ENCODE measurements around the gene SUGCT. TPM values are rescaled to one million over a fixed set of nuclear protein-coding genes. Genes with fewer than 3 reads are reported as not detected.

The SUGCT gene
- total and polyA plus RNA-seq, 8 donors = 0.87 to 8.0 (median 2.9) TPM; not detected in 1

DNA sequence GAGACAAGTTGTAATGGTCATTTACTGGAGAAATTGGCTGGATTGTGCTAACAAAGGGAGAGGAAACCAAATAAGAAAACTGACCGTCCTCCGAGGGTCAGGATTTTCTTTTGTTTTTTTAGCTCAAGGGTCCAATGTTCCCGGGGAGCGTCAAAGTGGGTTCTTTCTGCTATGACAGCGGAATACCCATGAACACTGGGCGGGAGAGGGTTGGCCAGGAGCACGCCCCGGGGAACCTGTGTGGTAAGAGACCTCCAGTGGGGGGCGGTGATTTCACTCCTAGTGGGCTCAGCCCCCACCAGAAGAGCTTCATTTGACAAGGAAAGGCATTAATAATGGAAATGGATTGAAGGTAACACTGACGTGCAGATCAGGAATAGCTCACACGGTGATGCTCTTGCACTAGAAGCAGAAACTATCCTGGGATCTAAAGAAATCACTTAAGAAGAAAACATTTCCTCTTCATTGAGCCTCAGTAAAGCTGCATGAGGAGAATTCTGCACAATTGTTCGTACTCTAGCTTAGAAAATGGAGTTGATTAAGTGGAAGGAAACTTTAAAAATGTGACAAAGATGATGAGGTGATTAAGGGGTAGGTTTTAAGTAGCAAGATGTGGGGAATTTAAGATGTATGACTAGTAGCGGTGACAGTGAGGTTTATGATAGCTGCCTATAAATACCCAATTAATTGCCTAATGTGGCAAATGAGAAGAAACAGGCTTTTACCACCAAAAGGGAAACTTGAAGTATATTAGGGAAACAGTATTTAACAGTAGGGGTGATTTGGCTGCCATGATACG lies 627.2 kb downstream of the SUGCT start:
- no peak overlapping the region for H3K4me3 ChIP-seq
- no peak overlapping the region for H3K27ac ChIP-seq
- H3K4me1 ChIP-seq = peaks cover 0 to 15% (median 4%) of the 10 kb centered on the region in 4 donors
- TF ChIP-seq EP300 (IDR thresholded peaks at IDR 0.05) = no peak
- TF ChIP-seq POLR2A (IDR thresholded peaks at IDR 0.05) = no peak
- TF ChIP-seq, protein P1, sequence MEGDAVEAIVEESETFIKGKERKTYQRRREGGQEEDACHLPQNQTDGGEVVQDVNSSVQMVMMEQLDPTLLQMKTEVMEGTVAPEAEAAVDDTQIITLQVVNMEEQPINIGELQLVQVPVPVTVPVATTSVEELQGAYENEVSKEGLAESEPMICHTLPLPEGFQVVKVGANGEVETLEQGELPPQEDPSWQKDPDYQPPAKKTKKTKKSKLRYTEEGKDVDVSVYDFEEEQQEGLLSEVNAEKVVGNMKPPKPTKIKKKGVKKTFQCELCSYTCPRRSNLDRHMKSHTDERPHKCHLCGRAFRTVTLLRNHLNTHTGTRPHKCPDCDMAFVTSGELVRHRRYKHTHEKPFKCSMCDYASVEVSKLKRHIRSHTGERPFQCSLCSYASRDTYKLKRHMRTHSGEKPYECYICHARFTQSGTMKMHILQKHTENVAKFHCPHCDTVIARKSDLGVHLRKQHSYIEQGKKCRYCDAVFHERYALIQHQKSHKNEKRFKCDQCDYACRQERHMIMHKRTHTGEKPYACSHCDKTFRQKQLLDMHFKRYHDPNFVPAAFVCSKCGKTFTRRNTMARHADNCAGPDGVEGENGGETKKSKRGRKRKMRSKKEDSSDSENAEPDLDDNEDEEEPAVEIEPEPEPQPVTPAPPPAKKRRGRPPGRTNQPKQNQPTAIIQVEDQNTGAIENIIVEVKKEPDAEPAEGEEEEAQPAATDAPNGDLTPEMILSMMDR (IDR thresholded peaks at IDR 0.05) = no peak
- no peak for DNase-seq
- intact Hi-C loops (cut with DNase I; ENCODE audit: low total_unique reads) = no loop called here
- WGBS, 5 donors = 72 to 86% (median 80%) methylated on average over 14 of the region's 14 CpGs
- no peaks in the 10 kb centered on the region for H3K9me3 ChIP-seq
- H3K36me3 ChIP-seq = no peaks in the 10 kb centered on the region
- H3K27me3 ChIP-seq = no peaks in the 10 kb centered on the region

DNA sequence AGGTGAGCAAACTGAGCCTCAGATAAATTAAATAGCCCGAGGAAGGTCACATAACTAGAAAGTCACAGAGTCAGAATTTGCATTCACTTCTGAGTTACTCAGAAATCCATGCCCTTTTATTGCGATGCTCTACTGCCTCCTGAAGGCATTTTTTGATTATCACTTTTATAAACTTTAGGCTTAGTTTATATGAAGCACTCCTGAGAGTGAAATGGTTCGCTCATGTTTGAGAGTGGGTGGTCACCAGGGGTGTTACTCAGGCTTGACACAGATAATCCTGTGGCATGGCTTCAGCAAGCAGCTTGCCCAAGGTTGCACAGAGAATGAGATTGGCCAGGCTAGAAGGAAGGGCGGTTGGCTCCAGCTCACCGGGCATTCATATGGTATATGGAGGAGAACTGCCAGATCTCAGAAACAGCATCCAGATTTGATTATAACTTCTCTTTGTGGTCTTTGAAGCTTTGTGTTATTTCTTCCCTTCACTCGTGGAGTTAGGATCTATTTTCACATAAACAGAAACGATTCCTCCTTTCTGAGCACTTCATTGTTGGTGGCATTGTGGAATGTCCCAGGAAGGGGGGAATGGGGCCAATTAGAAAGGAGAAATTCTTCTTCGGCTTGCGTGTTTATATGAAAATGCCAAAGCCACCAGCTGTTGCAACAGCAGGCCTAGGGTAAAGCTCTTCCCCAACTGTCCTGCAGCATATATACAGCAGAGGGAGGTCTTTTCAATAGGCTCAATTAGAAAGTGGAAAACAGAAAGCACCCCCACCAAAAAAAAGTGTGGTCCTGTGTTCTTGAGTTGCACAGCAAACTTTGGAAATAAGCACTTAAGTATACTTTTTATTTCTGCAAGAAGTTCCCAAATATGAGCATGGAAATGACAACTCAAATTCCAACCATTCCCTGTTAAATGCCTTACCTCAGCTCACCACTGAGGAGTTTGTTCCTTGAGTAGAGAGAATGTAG lies 628.8 kb downstream of the SUGCT start:
- H3K27ac ChIP-seq = no peak overlapping the region
- WGBS, 5 donors = 41 to 69% (median 57%) methylated on average over 9 of the region's 9 CpGs
- intact Hi-C loops (cut with DNase I; ENCODE audit: low total_unique reads) = no loop called here

DNA sequence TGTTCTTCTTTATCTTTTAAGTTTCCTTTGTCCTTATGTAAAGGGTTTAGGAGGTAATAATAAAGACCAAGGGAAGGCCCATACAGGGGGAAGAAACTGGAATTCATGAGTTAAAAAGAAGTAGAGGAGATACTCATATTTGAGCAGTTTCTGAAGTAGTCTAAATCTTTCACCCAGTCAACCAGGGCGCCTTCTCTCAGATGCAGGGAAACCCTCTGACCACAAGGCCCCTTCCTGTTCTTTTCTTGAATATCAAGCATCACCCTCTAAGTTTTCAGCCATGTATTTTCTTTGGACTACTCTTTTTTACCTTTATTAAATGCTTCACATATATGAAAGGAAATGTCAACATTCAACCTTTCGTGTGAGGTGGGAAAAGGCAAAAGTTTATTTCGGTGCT lies 630.8 kb downstream of the SUGCT start:
- TF ChIP-seq, protein P1 (IDR thresholded peaks at IDR 0.05) = no peak
- TF ChIP-seq EP300 (IDR thresholded peaks at IDR 0.05) = no peak
- no peak for TF ChIP-seq POLR2AphosphoS5 (IDR thresholded peaks at IDR 0.05)
- no peak for TF ChIP-seq POLR2A (IDR thresholded peaks at IDR 0.05)
- no peak overlapping the region for H3K27ac ChIP-seq
- H3K36me3 ChIP-seq = no peaks in the 10 kb centered on the region
- 75 to 88% (median 80%) methylated on average over 3 of the region's 3 CpGs for WGBS, 5 donors
- no peaks in the 10 kb centered on the region for H3K27me3 ChIP-seq
- no peaks in the 10 kb centered on the region for H3K9me3 ChIP-seq
- DNase-seq = no peak
- H3K4me3 ChIP-seq = no peak overlapping the region
- intact Hi-C loops (cut with DNase I; ENCODE audit: low total_unique reads) = no loop called here
- peaks cover 0 to 15% (median 4%) of the 10 kb centered on the region in 4 donors for H3K4me1 ChIP-seq

More for the DNA sequence above, 628.8 kb downstream of the SUGCT start:
- H3K4me1 ChIP-seq = peaks cover 0 to 15% (median 4%) of the 10 kb centered on the region in 4 donors
- TF ChIP-seq, protein P1 (IDR thresholded peaks at IDR 0.05) = no peak
- TF ChIP-seq POLR2A (IDR thresholded peaks at IDR 0.05) (no peak), EP300 (IDR thresholded peaks at IDR 0.05) (no peak), POLR2AphosphoS5 (IDR thresholded peaks at IDR 0.05) (no peak)
- no peaks in the 10 kb centered on the region for H3K9me3 ChIP-seq
- no peak overlapping the region for H3K4me3 ChIP-seq
- peak in 1 of 2 donors; percentile 27 for DNase-seq
- H3K36me3 ChIP-seq = no peaks in the 10 kb centered on the region
- H3K27me3 ChIP-seq = no peaks in the 10 kb centered on the region

DNA sequence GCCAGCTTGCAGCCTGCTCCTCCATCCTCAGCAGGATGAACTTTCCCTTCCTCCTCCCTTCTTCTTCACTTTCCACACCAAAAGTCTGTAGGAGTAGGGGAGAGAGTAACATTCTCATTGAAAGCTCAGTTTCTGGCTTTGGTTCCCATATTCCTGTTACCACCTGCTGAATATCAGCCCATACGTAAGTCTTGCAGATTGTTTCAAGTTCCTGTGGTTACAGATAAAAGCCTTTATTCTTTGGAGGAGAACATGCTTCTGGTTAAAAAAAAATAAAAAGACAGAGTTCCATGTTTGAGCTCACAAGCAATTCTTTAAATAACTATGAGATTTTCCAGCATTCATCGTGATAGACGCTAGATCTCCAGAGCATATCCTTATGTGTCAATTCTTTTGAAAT lies 637.3 kb downstream of the SUGCT start:
- 56 to 73% (median 64%) methylated on average over 3 of the region's 3 CpGs for WGBS, 5 donors
- Histone ChIP-seq H3K4me1 (no peaks in the 10 kb centered on the region), H3K27ac (no peak overlapping the region), H3K9me3 (no peaks in the 10 kb centered on the region), H3K4me3 (no peak overlapping the region), H3K27me3 (no peaks in the 10 kb centered on the region), H3K36me3 (no peaks in the 10 kb centered on the region)
- TF ChIP-seq POLR2A (IDR thresholded peaks at IDR 0.05) (no peak), POLR2AphosphoS5 (IDR thresholded peaks at IDR 0.05) (no peak), EP300 (IDR thresholded peaks at IDR 0.05) (no peak)
- TF ChIP-seq, protein P1 (IDR thresholded peaks at IDR 0.05) = no peak
- intact Hi-C loops (cut with DNase I; ENCODE audit: low total_unique reads) = no loop called here
- DNase-seq = no peak

Measured in stomach (tissue), 9 donors.